Calu3 (cell line): ENCODE results near the gene NEURL1. TPM values are rescaled to one million over a fixed set of nuclear protein-coding genes. Genes with fewer than 3 reads are reported as not detected.

Source experiments
- BruUV-seq: library from RNA; stranded (reverse); fragments of 400-500 nt; replicated peaks from 2 replicates; lab custom pipeline; 2021; lab: Mats Ljungman, UMichigan
- CTCF ChIA-PET: fragments of 300-600 bp; sonication (Branson Sonifier 250); formaldehyde crosslinking; loops from one replicate; lab custom pipeline; 2022; ENCODE audit warnings: antibody characterized with exemption; lab: Charles Lee
- DNase-seq: peaks from one replicate; pipeline ENCODE4 v3.0.0; 2022
- H3K27ac Mint-ChIP-seq: one replicate; pipeline ENCODE4 v1.8.0; 2022; ENCODE audit warnings: mixed read lengths; ENCODE audit not compliant: unreplicated experiment
- H3K27me3 Mint-ChIP-seq: one replicate; pipeline ENCODE4 v1.8.0; 2022; ENCODE audit warnings: mixed read lengths; ENCODE audit not compliant: unreplicated experiment
- H3K36me3 Mint-ChIP-seq: one replicate; pipeline ENCODE4 v1.8.0; 2022; ENCODE audit warnings: mild to moderate bottlenecking, moderate library complexity, mixed read lengths; ENCODE audit not compliant: insufficient read depth, unreplicated experiment
- H3K4me1 Mint-ChIP-seq: one replicate; pipeline ENCODE4 v1.8.0; 2022; ENCODE audit warnings: mild to moderate bottlenecking, low read depth, mixed read lengths; ENCODE audit not compliant: unreplicated experiment
- H3K4me3 Mint-ChIP-seq: one replicate; pipeline ENCODE4 v1.8.0; 2022; ENCODE audit warnings: mild to moderate bottlenecking, low read depth, moderate library complexity, mixed read lengths; ENCODE audit not compliant: unreplicated experiment
- H3K9me3 Mint-ChIP-seq: one replicate; pipeline ENCODE4 v1.8.0; 2022; ENCODE audit warnings: low read depth, mixed read lengths; ENCODE audit not compliant: unreplicated experiment
- CTCF ChIP-seq: fragments of 200-600 bp; IDR thresholded peaks from one replicate; pipeline ENCODE4 v1.8.0; 2022; ENCODE audit warnings: antibody characterized with exemption; ENCODE audit not compliant: unreplicated experiment
- intact Hi-C: fragments of 100-400 bp; cut with micrococcal nuclease; formaldehyde crosslinking; loops from one replicate; pipeline ENCODE4 v1.10.0; 2022; ENCODE audit not compliant: unreplicated experiment
- total RNA-seq: library from RNA; stranded (reverse); gene quantifications from 2 replicates; pipeline ENCODE4 v1.2.3, GENCODE V29; 2022

Gene NEURL1
- total RNA-seq, 1 experiment from 2014 or later: not detected

GRCh38 chr10:103621783-103622125 is 128.2 kb downstream of the NEURL1 start:
- Mint-ChIP-seq H3K36me3 (peaks cover 7% of the 10 kb centered on the region), H3K9me3 (no peaks in the 10 kb centered on the region), H3K27ac (no peak overlapping the region), H3K4me3 (no peak overlapping the region), H3K4me1 (no peaks in the 10 kb centered on the region), H3K27me3 (no peaks in the 10 kb centered on the region)
- intact Hi-C loops: no loop called here
- no peak for TF ChIP-seq CTCF
- CTCF ChIA-PET: no interaction called here
- no peak for DNase-seq
- BruUV-seq: no TSS peak

GRCh38 chr10:103622286-103622685 is 128.8 kb downstream of the NEURL1 start:
- TF ChIP-seq CTCF: no peak
- H3K27me3 Mint-ChIP-seq: no peaks in the 10 kb centered on the region
- no peak overlapping the region for H3K27ac Mint-ChIP-seq
- no peaks in the 10 kb centered on the region for H3K9me3 Mint-ChIP-seq
- CTCF ChIA-PET: no interaction called here
- H3K36me3 Mint-ChIP-seq: peaks cover 7% of the 10 kb centered on the region
- intact Hi-C loops: no loop called here
- BruUV-seq: no TSS peak
- no peaks in the 10 kb centered on the region for H3K4me1 Mint-ChIP-seq
- DNase-seq: no peak
- no peak overlapping the region for H3K4me3 Mint-ChIP-seq

GRCh38 chr10:103622935-103623574 is 129.6 kb downstream of the NEURL1 start:
- no peak for TF ChIP-seq CTCF
- intact Hi-C loops: no loop called here
- CTCF ChIA-PET: no interaction called here
- Mint-ChIP-seq H3K27ac (no peak overlapping the region), H3K27me3 (no peaks in the 10 kb centered on the region), H3K4me1 (no peaks in the 10 kb centered on the region), H3K4me3 (no peak overlapping the region), H3K9me3 (no peaks in the 10 kb centered on the region), H3K36me3 (peaks cover 7% of the 10 kb centered on the region)
- no peak for DNase-seq
- BruUV-seq: no TSS peak

- CTCF ChIA-PET: interaction anchor here (0.6 kb wide), 1 partner anchor 206 kb away, joined by 3 read pairs; no protein-coding TSS in a partner anchor
- H3K27me3 Mint-ChIP-seq: no peaks in the 10 kb centered on the region
- peaks cover 7% of the 10 kb centered on the region for H3K36me3 Mint-ChIP-seq
- no peak for DNase-seq
- no peak for TF ChIP-seq CTCF
- no peak overlapping the region for H3K27ac Mint-ChIP-seq
- H3K4me3 Mint-ChIP-seq: no peak overlapping the region
- no peaks in the 10 kb centered on the region for H3K9me3 Mint-ChIP-seq
- no TSS peak for BruUV-seq
- intact Hi-C loops: no loop called here
- no peaks in the 10 kb centered on the region for H3K4me1 Mint-ChIP-seq
These were observed 132.7 kb downstream of the NEURL1 start for GRCh38 chr10:103626178-103626577.
